HCT116 (cell line): ENCODE data around the gene TM9SF1. TPM values are rescaled to one million over a fixed set of nuclear protein-coding genes. Genes with fewer than 3 reads are reported as not detected.

ENCODE experiments used
- ATAC-seq: fragments of 200-7000 bp; cut with Tn5 transposase; 2 replicates; pipeline ENCODE4 v1.9.1; 2020; ENCODE audit warnings: mild to moderate bottlenecking, moderate library complexity
- BruUV-seq: library from RNA; stranded (reverse); fragments of 400-500 nt; replicated peaks from 2 replicates; lab custom pipeline; 2021; lab: Mats Ljungman, UMichigan
- CTCF ChIA-PET: fragments of 300-600 bp; sonication (Branson Sonifier 250); formaldehyde crosslinking; loops from one replicate; lab custom pipeline; 2021; ENCODE audit warnings: antibody characterized with exemption; lab: Charles Lee
- POLR2A ChIA-PET: fragments of 300-600, 350-600 bp; sonication (Branson Sonifier 250); formaldehyde crosslinking; loops from one replicate; lab custom pipeline; 2021; ENCODE audit warnings: antibody characterized with exemption; lab: Charles Lee
- RAD21 ChIA-PET, 2 experiments: fragments of 300-600 bp; sonication (Branson Sonifier 250); formaldehyde crosslinking; loops; one replicate each; lab custom pipeline; 2023; ENCODE audit warnings: low total read pairs in 2 of 2; ENCODE audit not compliant: uncharacterized antibody in 2 of 2, unreplicated experiment in 2 of 2, low non-redundant PET in 1 of 2; lab: Charles Lee
- DNase-seq: peaks from one replicate; pipeline ENCODE4 v3.0.0-alpha.2; 2010; ENCODE audit warnings: low read depth, low spot score
- H2AFZ ChIP-seq: fragments of 200-600 bp; shearing (Covaris generic), sonication (generic); 2 replicates; pipeline ENCODE4 v1.6.1; 2017; ENCODE audit warnings: low read depth, mixed run types, mixed read lengths, antibody characterized with exemption, low read length; ENCODE audit not compliant: poor library complexity, severe bottlenecking
- H3K27ac ChIP-seq: 2 replicates; pipeline ENCODE4 v1.5.1; 2012; ENCODE audit warnings: low read depth, low read length
- H3K27me3 ChIP-seq: fragments of 200-600 bp; sonication (generic); 2 replicates; pipeline ENCODE4 v1.6.1; 2016; ENCODE audit warnings: mixed run types, low read length, mixed read lengths; ENCODE audit not compliant: insufficient read depth
- H3K36me3 ChIP-seq, 2 experiments: fragments of 200-500 bp in 1 of 2; fragments of 200-600 bp in 1 of 2; sonication (Bioruptor generic) in 1 of 2; sonication (generic) in 1 of 2; 2 replicates each; pipeline versions ENCODE4 v1.5.1 to v1.6.1; 2014 to 2016; ENCODE audit warnings: low read length in 2 of 2, inconsistent platforms in 1 of 2, mixed read lengths in 1 of 2, mixed run types in 1 of 2; ENCODE audit not compliant: insufficient read depth in 2 of 2, control insufficient read depth in 1 of 2
- H3K4me1 ChIP-seq, 2 experiments: fragments of 200-600 bp in 1 of 2; sonication (generic) in 1 of 2; 2 replicates each; pipeline versions ENCODE4 v1.5.1 to v1.6.1; 2012 to 2017; ENCODE audit warnings: low read length in 2 of 2, inconsistent platforms in 1 of 2, mild to moderate bottlenecking in 1 of 2, mixed read lengths in 1 of 2, mixed run types in 1 of 2, moderate library complexity in 1 of 2; ENCODE audit not compliant: insufficient read depth in 2 of 2, control insufficient read depth in 1 of 2
- H3K4me2 ChIP-seq: fragments of 200-600 bp; sonication (generic); 2 replicates; pipeline ENCODE4 v1.6.1; 2017; ENCODE audit warnings: mixed run types, low read length, mixed read lengths
- H3K4me3 ChIP-seq, 2 experiments: fragments of 200-600 bp in 1 of 2; sonication (generic) in 1 of 2; replicated peaks in 1 of 2; 2 replicates each; pipeline ENCODE4 v1.5.1; 2011 to 2016; ENCODE audit warnings: low read length in 2 of 2, control low read depth in 1 of 2, low read depth in 1 of 2, mild to moderate bottlenecking in 1 of 2, mixed read lengths in 1 of 2, mixed run types in 1 of 2
- H3K79me2 ChIP-seq: fragments of 200-600 bp; sonication (generic); 2 replicates; pipeline ENCODE4 v1.6.1; 2017; ENCODE audit warnings: mild to moderate bottlenecking, mixed run types, low read length, moderate library complexity, mixed read lengths; ENCODE audit not compliant: insufficient read depth
- H3K9ac ChIP-seq: fragments of 200-600 bp; sonication (generic); 2 replicates; pipeline ENCODE4 v1.6.1; 2016; ENCODE audit warnings: low read length, mixed read lengths
- H3K9me2 ChIP-seq: fragments of 200-600 bp; sonication (generic), shearing (Covaris generic); 2 replicates; pipeline ENCODE4 v1.6.1; 2017; ENCODE audit warnings: mixed run types, mild to moderate bottlenecking, moderate library complexity; ENCODE audit not compliant: insufficient read depth
- H3K9me3 ChIP-seq, 2 experiments: fragments of 200-500 bp in 1 of 2; fragments of 200-600 bp in 1 of 2; sonication (Bioruptor generic) in 1 of 2; sonication (generic) in 1 of 2; 2 replicates each; pipeline ENCODE4 v1.6.1; 2014 to 2017; ENCODE audit warnings: low read length in 2 of 2, mixed read lengths in 2 of 2, inconsistent platforms in 1 of 2, low read depth in 1 of 2, mild to moderate bottlenecking in 1 of 2, mixed run types in 1 of 2, moderate library complexity in 1 of 2; ENCODE audit not compliant: control insufficient read depth in 1 of 2, insufficient read depth in 1 of 2
- H4K20me1 ChIP-seq: fragments of 200-600 bp; sonication (generic), shearing (Covaris generic); 2 replicates; pipeline ENCODE4 v1.6.1; 2017; ENCODE audit warnings: mixed run types, mild to moderate bottlenecking, moderate library complexity; ENCODE audit not compliant: insufficient read depth
- CBX3 ChIP-seq: IDR thresholded peaks from 2 replicates; pipeline ENCODE4 v1.6.1; 2012; ENCODE audit warnings: low read depth
- CEBPB ChIP-seq: IDR thresholded peaks from 2 replicates; pipeline ENCODE4 v1.6.1; 2012; ENCODE audit warnings: low read depth
- EGR1 ChIP-seq: IDR thresholded peaks from 2 replicates; pipeline ENCODE4 v1.6.1; 2012; ENCODE audit warnings: low read depth
- ELF1 ChIP-seq: IDR thresholded peaks from 2 replicates; pipeline ENCODE4 v1.6.1; 2012; ENCODE audit warnings: low read depth, borderline replicate concordance
- EZH2 ChIP-seq: fragments of 200-600 bp; sonication (generic); IDR thresholded peaks from 2 replicates; pipeline ENCODE4 v1.6.1; 2017; ENCODE audit warnings: antibody characterized with exemption, mixed run types
- EZH2phosphoT487 ChIP-seq: fragments of 200-600 bp; IDR thresholded peaks from 2 replicates; pipeline ENCODE4 v1.6.1; 2018; ENCODE audit warnings: antibody characterized with exemption, borderline replicate concordance
- FOSL1 ChIP-seq: IDR thresholded peaks from 2 replicates; pipeline ENCODE4 v1.6.1; 2012; ENCODE audit warnings: low read depth
- JUND ChIP-seq: IDR thresholded peaks from 2 replicates; pipeline ENCODE4 v1.6.1; 2012
- RAD21 ChIP-seq: IDR thresholded peaks from 2 replicates; pipeline ENCODE4 v1.6.1; 2012; ENCODE audit warnings: low read depth, mild to moderate bottlenecking
- REST ChIP-seq: IDR thresholded peaks from 2 replicates; pipeline ENCODE4 v1.6.1; 2012; ENCODE audit warnings: low read depth
- SIN3A ChIP-seq: IDR thresholded peaks from 2 replicates; pipeline ENCODE4 v1.6.1; 2012; ENCODE audit warnings: low read depth
- SP1 ChIP-seq: IDR thresholded peaks from 2 replicates; pipeline ENCODE4 v1.6.1; 2012; ENCODE audit warnings: low read depth
- TCF7L2 ChIP-seq: IDR thresholded peaks from 2 replicates; pipeline ENCODE4 v1.7.0; 2011; ENCODE audit warnings: borderline replicate concordance, inconsistent platforms; ENCODE audit not compliant: insufficient read depth, insufficient read length; ENCODE audit errors: extremely low read depth
- YY1 ChIP-seq: IDR thresholded peaks from 2 replicates; pipeline ENCODE4 v1.6.1; 2011; ENCODE audit warnings: low read length, low read depth, moderate library complexity, mild to moderate bottlenecking; ENCODE audit not compliant: insufficient replicate concordance; ENCODE audit errors: extremely low read depth
- ZFX ChIP-seq: fragments of 450-650 bp; IDR thresholded peaks from 2 replicates; pipeline ENCODE4 v1.6.1; 2017
- ZNF274 ChIP-seq: fragments of 200-500 bp; sonication (Bioruptor generic); IDR thresholded peaks from 2 replicates; pipeline ENCODE4 v1.6.1; 2014; ENCODE audit warnings: mild to moderate bottlenecking, low read depth, low read length, inconsistent platforms
- intact Hi-C: fragments of 100-400 bp; cut with micrococcal nuclease; formaldehyde crosslinking; loops from 2 replicates; pipeline ENCODE4 v1.10.0; 2022
- total RNA-seq: library from RNA; stranded (reverse); gene quantifications from one replicate; pipeline ENCODE4 v1.2.1, GENCODE V29; 2021; ENCODE audit not compliant: unreplicated experiment
- TF ChIP-seq, protein P1 (sequence below): IDR thresholded peaks from 2 replicates; pipeline ENCODE4 v1.6.1; 2012
- TF ChIP-seq, protein P2 (sequence below), 3 experiments: fragments of 200-600 bp in 1 of 3; sonication (generic) in 1 of 3; IDR thresholded peaks in 2 of 3; conservative IDR thresholded peaks in 1 of 3; 2 replicates each; pipeline ENCODE4 v1.5.1; 2012 to 2017; ENCODE audit warnings: low read depth in 2 of 3, low read length in 2 of 3, antibody characterized with exemption in 1 of 3, borderline replicate concordance in 1 of 3, control low read depth in 1 of 3, mild to moderate bottlenecking in 1 of 3, mixed read lengths in 1 of 3, mixed run types in 1 of 3, moderate library complexity in 1 of 3; ENCODE audit not compliant: insufficient read depth in 1 of 3
- TF ChIP-seq, protein P3 (sequence below): IDR thresholded peaks from 2 replicates; pipeline ENCODE4 v1.6.1; 2011; ENCODE audit warnings: mild to moderate bottlenecking, low read length, moderate library complexity; ENCODE audit not compliant: insufficient replicate concordance; ENCODE audit errors: extremely low read depth
- TF ChIP-seq, protein P4 (sequence below): IDR thresholded peaks from 2 replicates; pipeline ENCODE4 v1.6.1; 2012

TM9SF1 gene
- total RNA-seq, 1 experiment from 2014 or later, result 35.2 TPM

- BruUV-seq, result no TSS peak
- intact Hi-C loops, result loop anchor here (10.0 kb wide), 1 partner anchor 215 kb away; no protein-coding TSS in a partner anchor
Observed at GRCh38 chr14:24219521-24219920, 24.3 kb upstream of the TM9SF1 start.

More at GRCh38 chr14:24219521-24219920, 24.3 kb upstream of the TM9SF1 start:
- no peak for ATAC-seq
- H3K36me3 ChIP-seq, result peaks cover 0 to 2% of the 10 kb centered on the region in 2 experiments; a peak in 1 of 4 replicates
- RAD21 ChIA-PET, result interaction anchor here in 1 of 2 experiments (0.7 kb wide), 1 partner anchor 29 kb away, joined by 7 read pairs; no protein-coding TSS in a partner anchor
- TF ChIP-seq, protein P1, sequence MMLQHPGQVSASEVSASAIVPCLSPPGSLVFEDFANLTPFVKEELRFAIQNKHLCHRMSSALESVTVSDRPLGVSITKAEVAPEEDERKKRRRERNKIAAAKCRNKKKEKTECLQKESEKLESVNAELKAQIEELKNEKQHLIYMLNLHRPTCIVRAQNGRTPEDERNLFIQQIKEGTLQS, result no peak
- TF ChIP-seq CBX3, result no peak
- no peak for TF ChIP-seq EZH2
- TF ChIP-seq SIN3A, result no peak
- TF ChIP-seq RAD21, result no peak
- no peak for TF ChIP-seq CEBPB
- TF ChIP-seq REST, result no peak
- TF ChIP-seq, protein P2, sequence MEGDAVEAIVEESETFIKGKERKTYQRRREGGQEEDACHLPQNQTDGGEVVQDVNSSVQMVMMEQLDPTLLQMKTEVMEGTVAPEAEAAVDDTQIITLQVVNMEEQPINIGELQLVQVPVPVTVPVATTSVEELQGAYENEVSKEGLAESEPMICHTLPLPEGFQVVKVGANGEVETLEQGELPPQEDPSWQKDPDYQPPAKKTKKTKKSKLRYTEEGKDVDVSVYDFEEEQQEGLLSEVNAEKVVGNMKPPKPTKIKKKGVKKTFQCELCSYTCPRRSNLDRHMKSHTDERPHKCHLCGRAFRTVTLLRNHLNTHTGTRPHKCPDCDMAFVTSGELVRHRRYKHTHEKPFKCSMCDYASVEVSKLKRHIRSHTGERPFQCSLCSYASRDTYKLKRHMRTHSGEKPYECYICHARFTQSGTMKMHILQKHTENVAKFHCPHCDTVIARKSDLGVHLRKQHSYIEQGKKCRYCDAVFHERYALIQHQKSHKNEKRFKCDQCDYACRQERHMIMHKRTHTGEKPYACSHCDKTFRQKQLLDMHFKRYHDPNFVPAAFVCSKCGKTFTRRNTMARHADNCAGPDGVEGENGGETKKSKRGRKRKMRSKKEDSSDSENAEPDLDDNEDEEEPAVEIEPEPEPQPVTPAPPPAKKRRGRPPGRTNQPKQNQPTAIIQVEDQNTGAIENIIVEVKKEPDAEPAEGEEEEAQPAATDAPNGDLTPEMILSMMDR (IDR thresholded peaks at IDR 0.05 in 2 of 3, conservative IDR thresholded peaks at IDR 0.05 in 1 of 3; ENCODE audit: borderline replicate concordance in 1 of 3, insufficient read depth in 1 of 3, low read depth in 2 of 3, low read length in 2 of 3), result no peak
- TF ChIP-seq ZNF274, result no peak
- TF ChIP-seq EGR1, result no peak
- TF ChIP-seq JUND, result no peak
- TF ChIP-seq YY1, result no peak
- no peak for TF ChIP-seq SP1
- no peak for TF ChIP-seq ZFX
- TF ChIP-seq EZH2phosphoT487, result no peak
- TF ChIP-seq, protein P3, sequence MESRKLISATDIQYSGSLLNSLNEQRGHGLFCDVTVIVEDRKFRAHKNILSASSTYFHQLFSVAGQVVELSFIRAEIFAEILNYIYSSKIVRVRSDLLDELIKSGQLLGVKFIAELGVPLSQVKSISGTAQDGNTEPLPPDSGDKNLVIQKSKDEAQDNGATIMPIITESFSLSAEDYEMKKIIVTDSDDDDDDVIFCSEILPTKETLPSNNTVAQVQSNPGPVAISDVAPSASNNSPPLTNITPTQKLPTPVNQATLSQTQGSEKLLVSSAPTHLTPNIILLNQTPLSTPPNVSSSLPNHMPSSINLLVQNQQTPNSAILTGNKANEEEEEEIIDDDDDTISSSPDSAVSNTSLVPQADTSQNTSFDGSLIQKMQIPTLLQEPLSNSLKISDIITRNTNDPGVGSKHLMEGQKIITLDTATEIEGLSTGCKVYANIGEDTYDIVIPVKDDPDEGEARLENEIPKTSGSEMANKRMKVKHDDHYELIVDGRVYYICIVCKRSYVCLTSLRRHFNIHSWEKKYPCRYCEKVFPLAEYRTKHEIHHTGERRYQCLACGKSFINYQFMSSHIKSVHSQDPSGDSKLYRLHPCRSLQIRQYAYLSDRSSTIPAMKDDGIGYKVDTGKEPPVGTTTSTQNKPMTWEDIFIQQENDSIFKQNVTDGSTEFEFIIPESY, result no peak
- no peak for TF ChIP-seq TCF7L2
- no peak for TF ChIP-seq FOSL1
- no peak for TF ChIP-seq ELF1
- TF ChIP-seq, protein P4, sequence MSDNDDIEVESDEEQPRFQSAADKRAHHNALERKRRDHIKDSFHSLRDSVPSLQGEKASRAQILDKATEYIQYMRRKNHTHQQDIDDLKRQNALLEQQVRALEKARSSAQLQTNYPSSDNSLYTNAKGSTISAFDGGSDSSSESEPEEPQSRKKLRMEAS, result no peak
- TF ChIP-seq, all 23 proteins: peak for 0
- no peak overlapping the region for H3K9ac ChIP-seq
- H3K27ac ChIP-seq, result no peak overlapping the region
- no peak for DNase-seq
- H3K27me3 ChIP-seq, result no peaks in the 10 kb centered on the region
- H3K4me3 ChIP-seq, result no peak overlapping the region
- H3K4me1 ChIP-seq, result peaks cover 13 to 14% of the 10 kb centered on the region in 2 experiments
- no peaks in the 10 kb centered on the region for H3K9me3 ChIP-seq
- H3K79me2 ChIP-seq, result peaks cover 54% of the 10 kb centered on the region
- H4K20me1 ChIP-seq, result no peaks in the 10 kb centered on the region
- no peak overlapping the region for H2AFZ ChIP-seq
- H3K9me2 ChIP-seq, result no peaks in the 10 kb centered on the region
- no peak overlapping the region for H3K4me2 ChIP-seq
- ChIA-PET CTCF (interaction anchor here (0.7 to 0.8 kb wide), 3 partner anchors 89 to 1810 kb away, joined by 3 to 4 read pairs (median 3); no protein-coding TSS in a partner anchor), POLR2A (no interaction called here)
